OCI-LY7 (cell line): ENCODE measurements around the gene RTKN2. TPM values are rescaled to one million over a fixed set of nuclear protein-coding genes. Genes with fewer than 3 reads are reported as not detected.

Experiments used
- BruUV-seq: library from RNA; stranded (reverse); fragments of 400-500 nt; replicated peaks from 2 replicates; lab custom pipeline; 2021; lab: Mats Ljungman, UMichigan
- CTCF ChIA-PET: fragments of 300-600 bp; sonication (Branson Sonifier 250); formaldehyde crosslinking; loops from one replicate; lab custom pipeline; 2022; ENCODE audit warnings: antibody characterized with exemption; ENCODE audit not compliant: unreplicated experiment; lab: Charles Lee
- POLR2A ChIA-PET: fragments of 300-600 bp; sonication (Branson Sonifier 250); formaldehyde crosslinking; loops from one replicate; lab custom pipeline; 2022; ENCODE audit warnings: antibody characterized with exemption; lab: Charles Lee
- DNase-seq: peaks from one replicate; pipeline ENCODE4 v3.0.0-alpha.2; 2015; ENCODE audit warnings: low spot score
- H2AFZ ChIP-seq: fragments of 200-600 bp; sonication (generic), shearing (Covaris generic); 2 replicates; pipeline ENCODE4 v1.6.1; 2014; ENCODE audit warnings: mild to moderate bottlenecking, antibody characterized with exemption, low read length, moderate library complexity
- H3K27ac ChIP-seq: fragments of 200-600 bp; sonication (generic); 2 replicates; pipeline ENCODE4 v1.5.1; 2014; ENCODE audit warnings: mixed run types, low read depth, mild to moderate bottlenecking, moderate library complexity, low read length, inconsistent platforms; ENCODE audit not compliant: poor library complexity, severe bottlenecking
- H3K36me3 ChIP-seq: fragments of 200-600 bp; sonication (generic); 2 replicates; pipeline ENCODE4 v1.6.1; 2014; ENCODE audit warnings: mild to moderate bottlenecking, antibody characterized with exemption, low read length, moderate library complexity, mixed read lengths; ENCODE audit not compliant: insufficient read depth
- H3K4me1 ChIP-seq: fragments of 200-600 bp; sonication (generic); 2 replicates; pipeline ENCODE4 v1.5.1; 2014; ENCODE audit warnings: mild to moderate bottlenecking, low read length; ENCODE audit not compliant: insufficient read depth, poor library complexity, severe bottlenecking
- H3K4me2 ChIP-seq: fragments of 200-600 bp; sonication (generic); 2 replicates; pipeline ENCODE4 v1.6.1; 2014; ENCODE audit warnings: mild to moderate bottlenecking, low read length
- H3K4me3 ChIP-seq: fragments of 200-600 bp; sonication (generic); 2 replicates; pipeline ENCODE4 v1.5.1; 2014; ENCODE audit warnings: mild to moderate bottlenecking, low read depth, low read length; ENCODE audit not compliant: poor library complexity, severe bottlenecking
- H3K79me2 ChIP-seq: fragments of 200-600 bp; sonication (generic); 2 replicates; pipeline ENCODE4 v1.6.1; 2016; ENCODE audit warnings: low read depth, mild to moderate bottlenecking, low read length, moderate library complexity, mixed read lengths; ENCODE audit not compliant: insufficient read depth
- H3K9me2 ChIP-seq: fragments of 200-600 bp; sonication (generic); 2 replicates; pipeline ENCODE4 v1.6.1; 2016; ENCODE audit warnings: mild to moderate bottlenecking, low read length, mixed read lengths; ENCODE audit not compliant: insufficient read depth
- H3K9me3 ChIP-seq: fragments of 200-600 bp; sonication (generic); 2 replicates; pipeline ENCODE4 v1.6.1; 2014; ENCODE audit warnings: mild to moderate bottlenecking, mixed run types, low read length, mixed read lengths
- H4K20me1 ChIP-seq: fragments of 200-600 bp; sonication (generic); 2 replicates; pipeline ENCODE4 v1.6.1; 2014; ENCODE audit warnings: mild to moderate bottlenecking, antibody characterized with exemption, low read length, moderate library complexity, mixed read lengths; ENCODE audit not compliant: insufficient read depth
- EZH2phosphoT487 ChIP-seq: fragments of 200-600 bp; sonication (generic); IDR thresholded peaks from 2 replicates; pipeline ENCODE4 v1.6.1; 2018; ENCODE audit warnings: low read depth, borderline replicate concordance, mild to moderate bottlenecking, mixed run types, antibody characterized with exemption, low read length, moderate library complexity, mixed read lengths
- intact Hi-C: fragments of 100-400 bp; cut with micrococcal nuclease; formaldehyde crosslinking; loops from one replicate; pipeline ENCODE4 v1.10.0; 2022; ENCODE audit not compliant: unreplicated experiment
- total RNA-seq, 2 experiments: library from RNA; depleted of rRNA in 1 of 2; stranded (reverse); fragments of >200 nt in 1 of 2; shearing (Covaris generic) in 1 of 2; gene quantifications; 2 replicates each; pipeline ENCODE4 v1.2.3, GENCODE V29; 2014 to 2022
- TF ChIP-seq, protein P1 (sequence below): fragments of 200-600 bp; sonication (generic); conservative IDR thresholded peaks from 2 replicates; pipeline ENCODE4 v1.5.1; 2014; ENCODE audit warnings: mild to moderate bottlenecking, antibody characterized with exemption, low read length, moderate library complexity, mixed read lengths

Gene RTKN2
- total RNA-seq, 2 experiments from 2014 or later: 12.3 to 20.4 TPM

- H3K9me2 ChIP-seq: no peaks in the 10 kb centered on the region
- no peak overlapping the region for H3K27ac ChIP-seq
- no peak overlapping the region for H3K4me2 ChIP-seq
- no peaks in the 10 kb centered on the region for H3K9me3 ChIP-seq
- no peak for TF ChIP-seq EZH2phosphoT487
- intact Hi-C loops: no loop called here
- DNase-seq: no peak
- H2AFZ ChIP-seq: no peak overlapping the region
- no peaks in the 10 kb centered on the region for H4K20me1 ChIP-seq
- ChIA-PET POLR2A (interaction anchor here (0.7 kb wide), 1 partner anchor 66 kb away, joined by 3 read pairs; no protein-coding TSS in a partner anchor), CTCF (no interaction called here)
- no peaks in the 10 kb centered on the region for H3K36me3 ChIP-seq
- BruUV-seq: no TSS peak
- no peaks in the 10 kb centered on the region for H3K4me1 ChIP-seq
- no peaks in the 10 kb centered on the region for H3K79me2 ChIP-seq
- no peak overlapping the region for H3K4me3 ChIP-seq
Observed at GRCh38 chr10:62159351-62159750, 109.3 kb downstream of the RTKN2 start.

DNA sequence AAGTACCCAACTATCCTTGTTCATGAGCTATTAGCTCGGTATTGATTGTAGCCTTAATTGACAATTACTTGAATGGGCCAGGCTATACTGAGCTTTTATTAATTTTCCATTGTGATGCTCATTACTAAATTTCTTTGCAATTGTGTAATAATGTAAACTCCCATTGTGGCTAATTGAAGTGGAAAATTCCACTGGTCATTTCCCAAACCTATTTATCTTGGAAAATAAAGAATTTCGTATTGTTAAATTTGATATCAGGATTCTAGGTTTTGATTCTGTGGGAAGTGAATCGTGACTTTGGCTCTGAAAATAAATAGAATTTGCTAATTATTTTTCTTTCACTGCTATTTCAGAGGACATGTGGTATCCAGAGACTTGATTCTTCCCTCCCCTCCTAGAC is 111.0 kb downstream of the RTKN2 start:
- H3K4me1 ChIP-seq: no peaks in the 10 kb centered on the region
- ChIA-PET CTCF (interaction anchor here (0.6 to 0.9 kb wide), 2 partner anchors 12 to 260 kb away, joined by 3 to 7 read pairs; no protein-coding TSS in a partner anchor), POLR2A (interaction anchor here (0.7 to 1.8 kb wide), 5 partner anchors 8 to 47 kb away, joined by 3 to 6 read pairs (median 3); no protein-coding TSS in a partner anchor)
- no peak overlapping the region for H3K27ac ChIP-seq
- no peak for DNase-seq
- intact Hi-C loops: no loop called here
- H3K4me2 ChIP-seq: no peak overlapping the region
- no peak for TF ChIP-seq EZH2phosphoT487
- TF ChIP-seq, protein P1, sequence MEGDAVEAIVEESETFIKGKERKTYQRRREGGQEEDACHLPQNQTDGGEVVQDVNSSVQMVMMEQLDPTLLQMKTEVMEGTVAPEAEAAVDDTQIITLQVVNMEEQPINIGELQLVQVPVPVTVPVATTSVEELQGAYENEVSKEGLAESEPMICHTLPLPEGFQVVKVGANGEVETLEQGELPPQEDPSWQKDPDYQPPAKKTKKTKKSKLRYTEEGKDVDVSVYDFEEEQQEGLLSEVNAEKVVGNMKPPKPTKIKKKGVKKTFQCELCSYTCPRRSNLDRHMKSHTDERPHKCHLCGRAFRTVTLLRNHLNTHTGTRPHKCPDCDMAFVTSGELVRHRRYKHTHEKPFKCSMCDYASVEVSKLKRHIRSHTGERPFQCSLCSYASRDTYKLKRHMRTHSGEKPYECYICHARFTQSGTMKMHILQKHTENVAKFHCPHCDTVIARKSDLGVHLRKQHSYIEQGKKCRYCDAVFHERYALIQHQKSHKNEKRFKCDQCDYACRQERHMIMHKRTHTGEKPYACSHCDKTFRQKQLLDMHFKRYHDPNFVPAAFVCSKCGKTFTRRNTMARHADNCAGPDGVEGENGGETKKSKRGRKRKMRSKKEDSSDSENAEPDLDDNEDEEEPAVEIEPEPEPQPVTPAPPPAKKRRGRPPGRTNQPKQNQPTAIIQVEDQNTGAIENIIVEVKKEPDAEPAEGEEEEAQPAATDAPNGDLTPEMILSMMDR: no peak
- no peaks in the 10 kb centered on the region for H3K9me3 ChIP-seq
- no peak overlapping the region for H3K4me3 ChIP-seq
- no peaks in the 10 kb centered on the region for H3K9me2 ChIP-seq
- H3K79me2 ChIP-seq: no peaks in the 10 kb centered on the region
- no peaks in the 10 kb centered on the region for H3K36me3 ChIP-seq
- no peak overlapping the region for H2AFZ ChIP-seq
- no TSS peak for BruUV-seq
- H4K20me1 ChIP-seq: no peaks in the 10 kb centered on the region

DNA sequence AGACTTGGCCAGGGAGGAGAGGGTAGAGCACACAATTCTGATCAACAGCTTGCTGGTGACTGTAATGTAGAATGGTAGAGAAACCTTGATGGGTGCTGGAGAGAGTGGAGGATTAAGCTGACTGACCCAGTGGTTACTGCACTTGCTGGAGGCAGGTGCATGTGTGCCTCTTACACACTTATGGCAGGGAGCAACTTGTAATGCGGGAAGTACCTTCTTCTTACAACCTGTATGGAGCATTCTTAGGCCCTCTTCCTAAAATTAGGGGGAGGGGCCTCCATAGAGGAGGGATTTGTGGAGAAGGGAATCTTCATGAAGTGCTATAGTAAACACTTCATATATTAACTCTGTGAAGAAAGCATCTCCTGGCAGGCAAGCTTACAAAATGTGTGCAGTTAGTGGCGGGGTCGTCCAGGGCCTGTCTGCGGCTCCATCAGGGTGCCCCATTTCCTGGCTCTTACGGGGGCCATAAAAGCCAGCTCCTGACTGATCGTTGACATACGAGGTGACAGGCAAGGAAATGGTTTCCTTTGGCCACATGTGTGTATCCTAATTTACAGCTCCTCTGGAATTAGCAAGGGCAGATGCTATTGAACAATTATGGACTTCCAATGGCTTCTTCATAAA is 113.5 kb downstream of the RTKN2 start:
- no peaks in the 10 kb centered on the region for H3K79me2 ChIP-seq
- H4K20me1 ChIP-seq: no peaks in the 10 kb centered on the region
- intact Hi-C loops: no loop called here
- no peak for TF ChIP-seq EZH2phosphoT487
- TF ChIP-seq, protein P1: no peak
- H3K9me3 ChIP-seq: no peaks in the 10 kb centered on the region
- no TSS peak for BruUV-seq
- no peaks in the 10 kb centered on the region for H3K4me1 ChIP-seq
- no peak overlapping the region for H3K4me3 ChIP-seq
- H3K4me2 ChIP-seq: no peak overlapping the region
- no peak overlapping the region for H3K27ac ChIP-seq
- H3K36me3 ChIP-seq: no peaks in the 10 kb centered on the region
- ChIA-PET POLR2A (interaction anchor here (0.6 kb wide), 1 partner anchor 159 kb away, joined by 3 read pairs; no protein-coding TSS in a partner anchor), CTCF (no interaction called here)
- no peak overlapping the region for H2AFZ ChIP-seq
- no peaks in the 10 kb centered on the region for H3K9me2 ChIP-seq
- DNase-seq: no peak
